GM13976 (cell line): ENCODE results near the gene HOXB5.

ENCODE experiments used
- DNase-seq: peaks from one replicate; pipeline ENCODE4 v3.0.0; 2012; ENCODE audit warnings: low spot score
- CTCF ChIP-seq: IDR thresholded peaks from 2 replicates; pipeline ENCODE4 v1.5.1; 2012; ENCODE audit warnings: borderline replicate concordance, mild to moderate bottlenecking; ENCODE audit not compliant: insufficient read depth; ENCODE audit errors: extremely low read depth, missing control alignments, control extremely low read depth
- in situ Hi-C: fragments of 300-500 bp; cut with MboI; formaldehyde crosslinking; loops from one replicate; pipeline ENCODE4 v1.12.0; 2022; ENCODE audit warnings: low sequenced_read_pairs, mixed read lengths, inconsistent platforms; ENCODE audit not compliant: unreplicated experiment

The HOXB5 gene

GRCh38 chr17:48600244-48601098 lies 6.9 kb upstream of the HOXB5 start:
- in situ Hi-C loops, result no loop called here
- DNase-seq, result no peak
- TF ChIP-seq CTCF, result no peak

GRCh38 chr17:48599354-48599753 lies 5.8 kb upstream of the HOXB5 start:
- DNase-seq, result no peak
- TF ChIP-seq CTCF, result no peak
- in situ Hi-C loops, result no loop called here

GRCh38 chr17:48598736-48599135 lies 5.2 kb upstream of the HOXB5 start:
- in situ Hi-C loops, result no loop called here
- DNase-seq, result no peak
- TF ChIP-seq CTCF, result no peak

GRCh38 chr17:48597778-48598631 lies 4.4 kb upstream of the HOXB5 start:
- no peak for TF ChIP-seq CTCF

GRCh38 chr17:48597528-48597777 lies 3.9 kb upstream of the HOXB5 start:
- in situ Hi-C loops, result no loop called here
- no peak for TF ChIP-seq CTCF
- DNase-seq, result no peak

More at GRCh38 chr17:48597778-48598631, 4.4 kb upstream of the HOXB5 start:
- peak; percentile 74 for DNase-seq
- in situ Hi-C loops, result no loop called here

GRCh38 chr17:48596735-48597527 lies 3.4 kb upstream of the HOXB5 start:
- in situ Hi-C loops, result no loop called here
- DNase-seq, result no peak
- TF ChIP-seq CTCF, result no peak
